ENCODE results near the gene DENND10.
A peak's percentile ranks its signal among the peaks of the same experiment; 100 is the strongest.
"Not testable (repeated sequence)": the region's sequence is repeated elsewhere in the genome, so short reads cannot be mapped to it uniquely, and the experiment has no call there.

DENND10 gene

GRCh38 chr10:119103903-119104653, at the start of gene DENND10:
Gene DENND10, plus strand, starts transcription at chr10:119104113. Its CDS starts 30 bp downstream, at chr10:119104143.
- peak; percentile 79 to 85 for DNase-seq

- no peak for DNase-seq
Measured at GRCh38 chr10:119055472-119055871, 48.4 kb upstream of the DENND10 start.

GRCh38 chr10:119058010-119058409, 45.9 kb upstream of the DENND10 start:
- no peak for DNase-seq

- DNase-seq, result no peak
Measured at GRCh38 chr10:119059557-119059956, 44.4 kb upstream of the DENND10 start.

GRCh38 chr10:119060107-119060506, 43.8 kb upstream of the DENND10 start:
- no peak for DNase-seq

- no peak for DNase-seq
Measured at GRCh38 chr10:119061352-119061751, 42.6 kb upstream of the DENND10 start.

GRCh38 chr10:119061926-119062325, 42.0 kb upstream of the DENND10 start:
- DNase-seq, result no peak

GRCh38 chr10:119070395-119071165, 33.3 kb upstream of the DENND10 start:
- DNase-seq, result no peak

GRCh38 chr10:119073584-119073983, 30.3 kb upstream of the DENND10 start:
- no peak for DNase-seq

GRCh38 chr10:119078422-119079179, 25.3 kb upstream of the DENND10 start:
- no peak for DNase-seq

- DNase-seq, result peak; percentile 73 to 83
Measured at GRCh38 chr10:119079599-119080520, 24.1 kb upstream of the DENND10 start.

GRCh38 chr10:119080521-119081259, 23.2 kb upstream of the DENND10 start, which contains the start of gene EIF3A:
Gene EIF3A, minus strand, starts transcription at chr10:119080817. Its CDS starts 141 bp downstream, at chr10:119080676.
- peak; percentile 93 to 96 for DNase-seq

GRCh38 chr10:119084896-119085295, 19.0 kb upstream of the DENND10 start:
- no peak for DNase-seq

- DNase-seq, result no peak
Measured at GRCh38 chr10:119087271-119087882, 16.5 kb upstream of the DENND10 start.

GRCh38 chr10:119090026-119090795, 13.7 kb upstream of the DENND10 start:
- DNase-seq, result peak in 1 of 2 experiments; percentile 27

- no peak for DNase-seq
Measured at GRCh38 chr10:119090968-119091367, 12.9 kb upstream of the DENND10 start.

GRCh38 chr10:119095640-119096039, 8.3 kb upstream of the DENND10 start:
- DNase-seq, result no peak

- DNase-seq, result not testable (repeated sequence)
Measured at GRCh38 chr10:119096641-119097415, 7.1 kb upstream of the DENND10 start.

GRCh38 chr10:119098576-119098975, 5.3 kb upstream of the DENND10 start:
- no peak for DNase-seq
